ENCODE measurements around the gene TM4SF20.
"Not testable (repeated sequence)": the region's sequence is repeated elsewhere in the genome, so short reads cannot be mapped to it uniquely, and the experiment has no call there.

TM4SF20 gene

GRCh38 chr2:227368574-227368973 is 10.5 kb downstream of the TM4SF20 start:
- DNase-seq (ENCODE audit: low read depth in 2 of 2, low spot score in 1 of 2) = no peak

- DNase-seq (ENCODE audit: low read depth in 2 of 2, low spot score in 1 of 2) = no peak
These were observed 11.7 kb downstream of the TM4SF20 start for GRCh38 chr2:227367427-227367795.

- DNase-seq (ENCODE audit: low read depth in 2 of 2, low spot score in 1 of 2) = no peak
These were observed 12.2 kb downstream of the TM4SF20 start for GRCh38 chr2:227366769-227367426.

- no peak for DNase-seq (ENCODE audit: low read depth in 2 of 2, low spot score in 1 of 2)
These were observed 13.3 kb downstream of the TM4SF20 start for GRCh38 chr2:227365833-227366232.

GRCh38 chr2:227364585-227365263 is 14.4 kb downstream of the TM4SF20 start:
- not testable (repeated sequence) for DNase-seq (ENCODE audit: low read depth in 2 of 2, low spot score in 1 of 2)

- DNase-seq (ENCODE audit: low read depth in 2 of 2, low spot score in 1 of 2) = no peak
These were observed 15.3 kb downstream of the TM4SF20 start for GRCh38 chr2:227363756-227364155.

- DNase-seq (ENCODE audit: low read depth in 2 of 2, low spot score in 1 of 2) = no peak
These were observed 18.8 kb downstream of the TM4SF20 start for GRCh38 chr2:227360351-227360750.

- DNase-seq (ENCODE audit: low read depth in 2 of 2, low spot score in 1 of 2) = no peak
These were observed 27.5 kb downstream of the TM4SF20 start for GRCh38 chr2:227351639-227352038.

GRCh38 chr2:227349989-227350612 is 29.0 kb downstream of the TM4SF20 start:
- no peak for DNase-seq (ENCODE audit: low read depth in 2 of 2, low spot score in 1 of 2)

- no peak for DNase-seq (ENCODE audit: low read depth in 2 of 2, low spot score in 1 of 2)
These were observed 30.8 kb downstream of the TM4SF20 start for GRCh38 chr2:227348324-227348723.

- DNase-seq (ENCODE audit: low read depth in 2 of 2, low spot score in 1 of 2) = no peak
These were observed 32.0 kb downstream of the TM4SF20 start for GRCh38 chr2:227347117-227347516.

- no peak for DNase-seq (ENCODE audit: low read depth in 2 of 2, low spot score in 1 of 2)
These were observed 34.9 kb downstream of the TM4SF20 start for GRCh38 chr2:227344231-227344630.

GRCh38 chr2:227341553-227341952 is 37.6 kb downstream of the TM4SF20 start:
- no peak for DNase-seq (ENCODE audit: low read depth in 2 of 2, low spot score in 1 of 2)

- no peak for DNase-seq (ENCODE audit: low read depth in 2 of 2, low spot score in 1 of 2)
These were observed 39.0 kb downstream of the TM4SF20 start for GRCh38 chr2:227340106-227340505.

- no peak for DNase-seq (ENCODE audit: low read depth in 2 of 2, low spot score in 1 of 2)
These were observed 40.0 kb downstream of the TM4SF20 start for GRCh38 chr2:227339098-227339599.

GRCh38 chr2:227337442-227337841 is 41.7 kb downstream of the TM4SF20 start:
- DNase-seq (ENCODE audit: low read depth in 2 of 2, low spot score in 1 of 2) = no peak

GRCh38 chr2:227335713-227336112 is 43.4 kb downstream of the TM4SF20 start:
- no peak for DNase-seq (ENCODE audit: low read depth in 2 of 2, low spot score in 1 of 2)

- no peak for DNase-seq (ENCODE audit: low read depth in 2 of 2, low spot score in 1 of 2)
These were observed 52.3 kb downstream of the TM4SF20 start for GRCh38 chr2:227326783-227327182.

- no peak for DNase-seq (ENCODE audit: low read depth in 2 of 2, low spot score in 1 of 2)
These were observed 53.3 kb downstream of the TM4SF20 start for GRCh38 chr2:227325839-227326195.

- peak; percentile 84 to 86 for DNase-seq (ENCODE audit: low read depth in 2 of 2, low spot score in 1 of 2)
These were observed 53.9 kb downstream of the TM4SF20 start, which contains the start of gene MFF for GRCh38 chr2:227324995-227325838. MFF (plus strand) TSS chr2:227325251; CDS start chr2:227330666, 5,415 bp downstream.

GRCh38 chr2:227324642-227324994 is 54.5 kb downstream of the TM4SF20 start:
- no peak for DNase-seq (ENCODE audit: low read depth in 2 of 2, low spot score in 1 of 2)

All from stimulated activated CD8-positive, alpha-beta memory T cell treated with anti-CD3 and anti-CD28 coated beads, Interleukin-4, amount 100 ng/mL, for 1 hour (primary cell).